Activated CD4-positive, alpha-beta T cell treated with anti-CD3 and anti-CD28 coated beads, Interleukin-2, amount 50 U/mL, for 48 hours (primary cell): ENCODE measurements around the gene LRRC4B.
A peak's percentile ranks its signal among the peaks of the same experiment; 100 is the strongest.

Experiments
- DNase-seq, 2 experiments: peaks; one replicate each; pipeline ENCODE4 v3.0.0-alpha.2; 2020

The LRRC4B gene

GRCh38 chr19:50569938-50570540 is 1.8 kb upstream of the LRRC4B start:
- no peak for DNase-seq

- no peak for DNase-seq
These were observed 778 bp upstream of the LRRC4B start for GRCh38 chr19:50568728-50569698.

- no peak for DNase-seq
These were observed 988 bp downstream of the LRRC4B start for GRCh38 chr19:50567052-50567841.

GRCh38 chr19:50565984-50566903 is 2.0 kb downstream of the LRRC4B start:
- peak; percentile 47 to 62 for DNase-seq

- DNase-seq, result no peak
These were observed 3.8 kb downstream of the LRRC4B start for GRCh38 chr19:50564229-50565105.

GRCh38 chr19:50563597-50563996 is 4.6 kb downstream of the LRRC4B start:
- DNase-seq, result no peak

- DNase-seq, result no peak
These were observed 5.2 kb downstream of the LRRC4B start for GRCh38 chr19:50562996-50563395.

GRCh38 chr19:50562329-50562728 is 5.9 kb downstream of the LRRC4B start:
- no peak for DNase-seq

- DNase-seq, result no peak
These were observed 8.6 kb downstream of the LRRC4B start for GRCh38 chr19:50559636-50560035.

GRCh38 chr19:50558449-50558848 is 9.8 kb downstream of the LRRC4B start:
- no peak for DNase-seq

GRCh38 chr19:50558039-50558438 is 10.2 kb downstream of the LRRC4B start:
- no peak for DNase-seq

- DNase-seq, result no peak
These were observed 11.1 kb downstream of the LRRC4B start for GRCh38 chr19:50557009-50557613.

- DNase-seq, result peak; percentile 88
These were observed 11.8 kb downstream of the LRRC4B start for GRCh38 chr19:50556282-50557008.

- DNase-seq, result no peak
These were observed 12.6 kb downstream of the LRRC4B start for GRCh38 chr19:50555450-50556281.

- DNase-seq, result no peak
These were observed 13.2 kb downstream of the LRRC4B start for GRCh38 chr19:50555033-50555432.

GRCh38 chr19:50554212-50554611 is 14.0 kb downstream of the LRRC4B start:
- no peak for DNase-seq

- no peak for DNase-seq
These were observed 15.0 kb downstream of the LRRC4B start for GRCh38 chr19:50553134-50553703.

- DNase-seq, result no peak
These were observed 15.7 kb downstream of the LRRC4B start for GRCh38 chr19:50552540-50552939.

GRCh38 chr19:50551715-50552187 is 16.5 kb downstream of the LRRC4B start:
- no peak for DNase-seq
